K562 (cell line): ENCODE results near the gene CNPY2. TPM values are rescaled to one million over a fixed set of nuclear protein-coding genes. Genes with fewer than 3 reads are reported as not detected.

Experiments
- GATA2 ChIP-seq: sonication (generic); formaldehyde crosslinking; IDR thresholded peaks from 2 replicates; pipeline ENCODE4 v1.4.0; 2020; ENCODE audit warnings: mild to moderate bottlenecking, missing genetic modification reagents
- HMG20B ChIP-seq: fragments of 250-450 bp; sonication (Bioruptor Pico); IDR thresholded peaks from 2 replicates; pipeline ENCODE4 v1.5.0; 2021; ENCODE audit warnings: mild to moderate bottlenecking
- HSF4 ChIP-seq: fragments of 250-450 bp; sonication (Bioruptor Pico); IDR thresholded peaks from 2 replicates; pipeline ENCODE4 v2.1.2; 2022; ENCODE audit warnings: mild to moderate bottlenecking, moderate library complexity, borderline replicate concordance
- ILF3 ChIP-seq: fragments of 450-650 bp; IDR thresholded peaks from 2 replicates; pipeline ENCODE4 v1.6.1; 2018; ENCODE audit warnings: antibody characterized with exemption, mild to moderate bottlenecking, moderate library complexity, borderline replicate concordance
- NCOA6 ChIP-seq: fragments of 450-650 bp; IDR thresholded peaks from 2 replicates; pipeline ENCODE4 v1.6.1; 2017; ENCODE audit warnings: mild to moderate bottlenecking
- ZBTB49 ChIP-seq: sonication (generic); formaldehyde crosslinking; IDR thresholded peaks from 2 replicates; pipeline ENCODE4 v1.8.0; 2022; ENCODE audit warnings: missing genetic modification reagents, mild to moderate bottlenecking, borderline replicate concordance
- ZNF239 ChIP-seq: fragments of 250-450 bp; sonication (Bioruptor Pico); IDR thresholded peaks from 2 replicates; pipeline ENCODE4 v1.4.0; 2020; ENCODE audit warnings: mild to moderate bottlenecking
- polyA plus RNA-seq, 8 experiments: library from polyadenylated mRNA; depleted of rRNA in 4 of 8; stranded (reverse) in 5 of 8; unstranded in 3 of 8; fragments of >200 nt; fragmentation: Nextera tagmentation in 2 of 8; fragmentation: Illumina TruSeq in 1 of 8; extraction: Ambion mirVana in 2 of 8; extraction: Trizol in 1 of 8; gene quantifications; 2 replicates each; pipeline versions ENCODE4 v1.2.1 to v1.2.3, GENCODE V29; 2011 to 2014; ENCODE audit warnings: inconsistent platforms in 1 of 8, missing spikeins in 1 of 8
- total RNA-seq, 7 experiments: library from RNA; depleted of rRNA in 6 of 7; stranded (reverse); fragments of >200 nt in 6 of 7; fragmentation: Illumina TruSeq in 2 of 7; extraction: Trizol in 2 of 7; gene quantifications; 2 replicates each; pipeline versions ENCODE4 v1.2.1 to v1.2.3, GENCODE V29; 2011 to 2021; ENCODE audit warnings: low replicate concordance in 1 of 7
- TF ChIP-seq, protein P1 (sequence below): fragments of 450-650 bp; IDR thresholded peaks from 2 replicates; pipeline ENCODE4 v1.6.1; 2016; ENCODE audit warnings: mild to moderate bottlenecking, moderate library complexity
- TF ChIP-seq, protein P2 (sequence below): fragments of 250-450 bp; sonication (Bioruptor Pico); IDR thresholded peaks from 2 replicates; pipeline ENCODE4 v1.8.0; 2022; ENCODE audit warnings: moderate library complexity, mild to moderate bottlenecking, inconsistent platforms

The CNPY2 gene
- total and polyA plus RNA-seq, 9 of the 15 experiments (the other 6 are each of a cell fraction or from before 2014, with no cell fraction given), result 33.8 to 190 (median 138) TPM

DNA sequence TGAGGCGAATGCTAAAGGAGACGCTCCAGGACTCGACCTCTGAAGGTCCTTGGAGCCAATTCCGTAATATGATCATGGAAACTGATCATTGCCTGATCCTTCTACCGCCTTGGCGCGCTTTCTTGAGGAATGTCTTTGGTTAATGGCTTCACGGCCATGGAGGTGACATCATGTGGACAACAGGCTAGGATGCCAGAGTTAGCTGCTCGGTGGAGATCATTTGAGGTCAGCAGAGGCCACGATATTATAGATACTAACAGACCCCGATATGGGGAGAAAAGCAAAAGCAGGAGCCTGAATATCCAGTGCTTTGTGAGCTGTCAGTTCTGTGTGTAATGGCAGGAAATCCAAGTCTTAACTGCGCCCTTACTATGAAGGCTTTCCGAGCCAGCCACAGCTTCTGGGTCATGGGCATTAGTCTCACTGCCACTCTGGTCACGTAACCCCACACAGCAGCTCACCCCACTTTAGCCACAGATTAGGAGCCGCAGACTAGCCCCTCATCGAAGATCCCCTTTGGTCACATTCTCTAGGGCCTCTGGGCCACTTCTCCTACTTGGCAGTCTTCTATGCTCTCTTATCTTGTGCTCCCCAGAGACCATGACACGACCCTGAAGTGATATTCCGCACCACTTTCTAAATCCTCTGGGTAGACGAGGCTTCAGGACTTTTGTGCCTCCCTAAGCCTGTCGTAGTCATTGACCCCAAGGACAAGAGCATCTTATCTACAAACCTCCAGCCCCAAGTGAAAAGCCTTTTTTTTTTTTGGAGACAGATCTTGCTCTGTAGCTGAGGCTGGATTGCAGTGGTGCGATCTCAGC is 14.9 kb downstream of the CNPY2 start (continued):
- TF ChIP-seq, protein P1, sequence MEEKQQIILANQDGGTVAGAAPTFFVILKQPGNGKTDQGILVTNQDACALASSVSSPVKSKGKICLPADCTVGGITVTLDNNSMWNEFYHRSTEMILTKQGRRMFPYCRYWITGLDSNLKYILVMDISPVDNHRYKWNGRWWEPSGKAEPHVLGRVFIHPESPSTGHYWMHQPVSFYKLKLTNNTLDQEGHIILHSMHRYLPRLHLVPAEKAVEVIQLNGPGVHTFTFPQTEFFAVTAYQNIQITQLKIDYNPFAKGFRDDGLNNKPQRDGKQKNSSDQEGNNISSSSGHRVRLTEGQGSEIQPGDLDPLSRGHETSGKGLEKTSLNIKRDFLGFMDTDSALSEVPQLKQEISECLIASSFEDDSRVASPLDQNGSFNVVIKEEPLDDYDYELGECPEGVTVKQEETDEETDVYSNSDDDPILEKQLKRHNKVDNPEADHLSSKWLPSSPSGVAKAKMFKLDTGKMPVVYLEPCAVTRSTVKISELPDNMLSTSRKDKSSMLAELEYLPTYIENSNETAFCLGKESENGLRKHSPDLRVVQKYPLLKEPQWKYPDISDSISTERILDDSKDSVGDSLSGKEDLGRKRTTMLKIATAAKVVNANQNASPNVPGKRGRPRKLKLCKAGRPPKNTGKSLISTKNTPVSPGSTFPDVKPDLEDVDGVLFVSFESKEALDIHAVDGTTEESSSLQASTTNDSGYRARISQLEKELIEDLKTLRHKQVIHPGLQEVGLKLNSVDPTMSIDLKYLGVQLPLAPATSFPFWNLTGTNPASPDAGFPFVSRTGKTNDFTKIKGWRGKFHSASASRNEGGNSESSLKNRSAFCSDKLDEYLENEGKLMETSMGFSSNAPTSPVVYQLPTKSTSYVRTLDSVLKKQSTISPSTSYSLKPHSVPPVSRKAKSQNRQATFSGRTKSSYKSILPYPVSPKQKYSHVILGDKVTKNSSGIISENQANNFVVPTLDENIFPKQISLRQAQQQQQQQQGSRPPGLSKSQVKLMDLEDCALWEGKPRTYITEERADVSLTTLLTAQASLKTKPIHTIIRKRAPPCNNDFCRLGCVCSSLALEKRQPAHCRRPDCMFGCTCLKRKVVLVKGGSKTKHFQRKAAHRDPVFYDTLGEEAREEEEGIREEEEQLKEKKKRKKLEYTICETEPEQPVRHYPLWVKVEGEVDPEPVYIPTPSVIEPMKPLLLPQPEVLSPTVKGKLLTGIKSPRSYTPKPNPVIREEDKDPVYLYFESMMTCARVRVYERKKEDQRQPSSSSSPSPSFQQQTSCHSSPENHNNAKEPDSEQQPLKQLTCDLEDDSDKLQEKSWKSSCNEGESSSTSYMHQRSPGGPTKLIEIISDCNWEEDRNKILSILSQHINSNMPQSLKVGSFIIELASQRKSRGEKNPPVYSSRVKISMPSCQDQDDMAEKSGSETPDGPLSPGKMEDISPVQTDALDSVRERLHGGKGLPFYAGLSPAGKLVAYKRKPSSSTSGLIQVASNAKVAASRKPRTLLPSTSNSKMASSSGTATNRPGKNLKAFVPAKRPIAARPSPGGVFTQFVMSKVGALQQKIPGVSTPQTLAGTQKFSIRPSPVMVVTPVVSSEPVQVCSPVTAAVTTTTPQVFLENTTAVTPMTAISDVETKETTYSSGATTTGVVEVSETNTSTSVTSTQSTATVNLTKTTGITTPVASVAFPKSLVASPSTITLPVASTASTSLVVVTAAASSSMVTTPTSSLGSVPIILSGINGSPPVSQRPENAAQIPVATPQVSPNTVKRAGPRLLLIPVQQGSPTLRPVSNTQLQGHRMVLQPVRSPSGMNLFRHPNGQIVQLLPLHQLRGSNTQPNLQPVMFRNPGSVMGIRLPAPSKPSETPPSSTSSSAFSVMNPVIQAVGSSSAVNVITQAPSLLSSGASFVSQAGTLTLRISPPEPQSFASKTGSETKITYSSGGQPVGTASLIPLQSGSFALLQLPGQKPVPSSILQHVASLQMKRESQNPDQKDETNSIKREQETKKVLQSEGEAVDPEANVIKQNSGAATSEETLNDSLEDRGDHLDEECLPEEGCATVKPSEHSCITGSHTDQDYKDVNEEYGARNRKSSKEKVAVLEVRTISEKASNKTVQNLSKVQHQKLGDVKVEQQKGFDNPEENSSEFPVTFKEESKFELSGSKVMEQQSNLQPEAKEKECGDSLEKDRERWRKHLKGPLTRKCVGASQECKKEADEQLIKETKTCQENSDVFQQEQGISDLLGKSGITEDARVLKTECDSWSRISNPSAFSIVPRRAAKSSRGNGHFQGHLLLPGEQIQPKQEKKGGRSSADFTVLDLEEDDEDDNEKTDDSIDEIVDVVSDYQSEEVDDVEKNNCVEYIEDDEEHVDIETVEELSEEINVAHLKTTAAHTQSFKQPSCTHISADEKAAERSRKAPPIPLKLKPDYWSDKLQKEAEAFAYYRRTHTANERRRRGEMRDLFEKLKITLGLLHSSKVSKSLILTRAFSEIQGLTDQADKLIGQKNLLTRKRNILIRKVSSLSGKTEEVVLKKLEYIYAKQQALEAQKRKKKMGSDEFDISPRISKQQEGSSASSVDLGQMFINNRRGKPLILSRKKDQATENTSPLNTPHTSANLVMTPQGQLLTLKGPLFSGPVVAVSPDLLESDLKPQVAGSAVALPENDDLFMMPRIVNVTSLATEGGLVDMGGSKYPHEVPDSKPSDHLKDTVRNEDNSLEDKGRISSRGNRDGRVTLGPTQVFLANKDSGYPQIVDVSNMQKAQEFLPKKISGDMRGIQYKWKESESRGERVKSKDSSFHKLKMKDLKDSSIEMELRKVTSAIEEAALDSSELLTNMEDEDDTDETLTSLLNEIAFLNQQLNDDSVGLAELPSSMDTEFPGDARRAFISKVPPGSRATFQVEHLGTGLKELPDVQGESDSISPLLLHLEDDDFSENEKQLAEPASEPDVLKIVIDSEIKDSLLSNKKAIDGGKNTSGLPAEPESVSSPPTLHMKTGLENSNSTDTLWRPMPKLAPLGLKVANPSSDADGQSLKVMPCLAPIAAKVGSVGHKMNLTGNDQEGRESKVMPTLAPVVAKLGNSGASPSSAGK, result peak; percentile 83
- no peak for TF ChIP-seq HMG20B (CRISPR knock-in tag)
- TF ChIP-seq NCOA6, result no peak
- peak; percentile 84 for TF ChIP-seq GATA2
- TF ChIP-seq ZNF239 (CRISPR knock-in tag), result no peak
- TF ChIP-seq HSF4, result no peak
- TF ChIP-seq, protein P2, sequence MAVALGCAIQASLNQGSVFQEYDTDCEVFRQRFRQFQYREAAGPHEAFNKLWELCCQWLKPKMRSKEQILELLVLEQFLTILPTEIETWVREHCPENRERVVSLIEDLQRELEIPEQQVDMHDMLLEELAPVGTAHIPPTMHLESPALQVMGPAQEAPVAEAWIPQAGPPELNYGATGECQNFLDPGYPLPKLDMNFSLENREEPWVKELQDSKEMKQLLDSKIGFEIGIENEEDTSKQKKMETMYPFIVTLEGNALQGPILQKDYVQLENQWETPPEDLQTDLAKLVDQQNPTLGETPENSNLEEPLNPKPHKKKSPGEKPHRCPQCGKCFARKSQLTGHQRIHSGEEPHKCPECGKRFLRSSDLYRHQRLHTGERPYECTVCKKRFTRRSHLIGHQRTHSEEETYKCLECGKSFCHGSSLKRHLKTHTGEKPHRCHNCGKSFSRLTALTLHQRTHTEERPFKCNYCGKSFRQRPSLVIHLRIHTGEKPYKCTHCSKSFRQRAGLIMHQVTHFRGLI (CRISPR knock-in tag), result no peak
- no peak for TF ChIP-seq ILF3
- TF ChIP-seq ZBTB49 (CRISPR knock-in tag), result 0 out of 2 replicates have a peak, but pooled peaks have one; percentile 60
